Measurements from ENCODE around the gene ASAP3.

ASAP3 gene

GRCh38 chr1:23423415-23424292, 60.3 kb downstream of the ASAP3 start:
- Histone ChIP-seq H3K9ac (ENCODE audit: low read length) (peak overlapping the region; percentile 52), H2AFZ (ENCODE audit: low read depth, low read length) (peak overlapping the region; percentile 46), H3K4me2 (ENCODE audit: low read length, poor library complexity, severe bottlenecking) (peak overlapping the region; percentile 96), H3K27me3 (ENCODE audit: control insufficient read depth in 1 of 2, insufficient read depth in 1 of 2, low read length in 2 of 2) (no peaks in the 10 kb centered on the region), H3K18ac (ENCODE audit: low read depth in 1 of 2, low read length in 2 of 2) (peak overlapping the region; percentile 77 to 88), H4K91ac (ENCODE audit: low read length) (peak overlapping the region; percentile 90), H2AK5ac (ENCODE audit: low read length, severe bottlenecking) (no peak overlapping the region), H2BK15ac (ENCODE audit: low read depth, poor library complexity, severe bottlenecking) (peak overlapping the region; percentile 96), H3K4ac (ENCODE audit: low read depth in 1 of 2, low read length in 2 of 2) (peak overlapping the region; percentile 91), H3K23ac (ENCODE audit: low read length in 2 of 2) (peak overlapping the region in 1 of 2 experiments; percentile 63), H3K9me3 (ENCODE audit: control insufficient read depth, low read length) (no peaks in the 10 kb centered on the region), H2BK12ac (ENCODE audit: low read length in 2 of 2) (peak overlapping the region in 1 of 2 experiments; percentile 74), H4K8ac (ENCODE audit: low read length) (peak overlapping the region; percentile 95), H3K4me1 (ENCODE audit: control insufficient read depth, insufficient read depth, low read depth, low read length) (peaks cover 31% of the 10 kb centered on the region), H3K36me3 (ENCODE audit: control insufficient read depth in 1 of 2, insufficient read depth in 2 of 2, low read depth in 1 of 2, low read length in 2 of 2) (peaks cover 2 to 25% of the 10 kb centered on the region in 2 experiments), H3K27ac (ENCODE audit: low read length, poor library complexity, severe bottlenecking) (peak overlapping the region; percentile 8), H2BK5ac (ENCODE audit: low read depth, low read length, poor library complexity, severe bottlenecking) (no peak overlapping the region), H3K14ac (ENCODE audit: low read length in 2 of 2) (peak overlapping the region in 1 of 2 experiments; percentile 95), H2BK120ac (ENCODE audit: low read depth, low read length) (peak overlapping the region; percentile 96), H3K4me3 (ENCODE audit: insufficient read depth in 1 of 2, low read depth in 1 of 2, low read length in 2 of 2) (peak overlapping the region; percentile 70 to 81), H3K79me1 (replicated peaks; ENCODE audit: low read length, poor library complexity, severe bottlenecking) (peaks cover 2% of the 10 kb centered on the region)
- WGBS: 14% methylated on average over 42 of the region's 46 CpGs
- peak; percentile 37 for DNase-seq

GRCh38 chr1:23422941-23423340, 61.0 kb downstream of the ASAP3 start:
- DNase-seq: no peak

GRCh38 chr1:23422241-23422877, 61.6 kb downstream of the ASAP3 start:
- H3K4me3 ChIP-seq (ENCODE audit: insufficient read depth in 1 of 2, low read depth in 1 of 2, low read length in 2 of 2): peak overlapping the region in 1 of 2 experiments; percentile 52
- peak overlapping the region in 1 of 2 experiments; percentile 4 for H3K14ac ChIP-seq (ENCODE audit: low read length in 2 of 2)
- peak overlapping the region; percentile 40 for H2BK120ac ChIP-seq (ENCODE audit: low read depth, low read length)
- no peak overlapping the region for H3K27ac ChIP-seq (ENCODE audit: low read length, poor library complexity, severe bottlenecking)
- no peaks in the 10 kb centered on the region for H3K27me3 ChIP-seq (ENCODE audit: control insufficient read depth in 1 of 2, insufficient read depth in 1 of 2, low read length in 2 of 2)
- H2AFZ ChIP-seq (ENCODE audit: low read depth, low read length): peak overlapping the region; percentile 0
- 11% methylated on average over 13 of the region's 15 CpGs for WGBS
- peak overlapping the region; percentile 37 for H2BK15ac ChIP-seq (ENCODE audit: low read depth, poor library complexity, severe bottlenecking)
- H3K79me1 ChIP-seq (replicated peaks; ENCODE audit: low read length, poor library complexity, severe bottlenecking): peaks cover 2% of the 10 kb centered on the region
- H4K91ac ChIP-seq (ENCODE audit: low read length): peak overlapping the region; percentile 20
- no peaks in the 10 kb centered on the region for H3K9me3 ChIP-seq (ENCODE audit: control insufficient read depth, low read length)
- H2BK5ac ChIP-seq (ENCODE audit: low read depth, low read length, poor library complexity, severe bottlenecking): no peak overlapping the region
- H3K18ac ChIP-seq (ENCODE audit: low read depth in 1 of 2, low read length in 2 of 2): peak overlapping the region; percentile 58 to 90
- peak overlapping the region; percentile 52 for H3K9ac ChIP-seq (ENCODE audit: low read length)
- H2AK5ac ChIP-seq (ENCODE audit: low read length, severe bottlenecking): no peak overlapping the region
- no peak overlapping the region for H3K23ac ChIP-seq (ENCODE audit: low read length in 2 of 2)
- peak overlapping the region; percentile 49 to 83 for H2BK12ac ChIP-seq (ENCODE audit: low read length in 2 of 2)
- H3K4ac ChIP-seq (ENCODE audit: low read depth in 1 of 2, low read length in 2 of 2): peak overlapping the region; percentile 77 to 91
- DNase-seq: peak; percentile 90
- peaks cover 2 to 16% of the 10 kb centered on the region in 2 experiments for H3K36me3 ChIP-seq (ENCODE audit: control insufficient read depth in 1 of 2, insufficient read depth in 2 of 2, low read depth in 1 of 2, low read length in 2 of 2)
- H3K4me1 ChIP-seq (ENCODE audit: control insufficient read depth, insufficient read depth, low read depth, low read length): peaks cover 32% of the 10 kb centered on the region
- peak overlapping the region; percentile 85 for H4K8ac ChIP-seq (ENCODE audit: low read length)
- no peak overlapping the region for H3K4me2 ChIP-seq (ENCODE audit: low read length, poor library complexity, severe bottlenecking)

More at GRCh38 chr1:23422941-23423340, 61.0 kb downstream of the ASAP3 start:
- Histone ChIP-seq H2AFZ (ENCODE audit: low read depth, low read length) (no peak overlapping the region), H3K18ac (ENCODE audit: low read depth in 1 of 2, low read length in 2 of 2) (peak overlapping the region; percentile 58 to 76), H4K8ac (ENCODE audit: low read length) (peak overlapping the region; percentile 85), H3K79me1 (replicated peaks; ENCODE audit: low read length, poor library complexity, severe bottlenecking) (peaks cover 2% of the 10 kb centered on the region), H3K23ac (ENCODE audit: low read length in 2 of 2) (no peak overlapping the region), H2BK15ac (ENCODE audit: low read depth, poor library complexity, severe bottlenecking) (peak overlapping the region; percentile 37), H3K4ac (ENCODE audit: low read depth in 1 of 2, low read length in 2 of 2) (peak overlapping the region; percentile 77 to 91), H3K27me3 (ENCODE audit: control insufficient read depth in 1 of 2, insufficient read depth in 1 of 2, low read length in 2 of 2) (no peaks in the 10 kb centered on the region), H2BK120ac (ENCODE audit: low read depth, low read length) (peak overlapping the region; percentile 35), H3K36me3 (ENCODE audit: control insufficient read depth in 1 of 2, insufficient read depth in 2 of 2, low read depth in 1 of 2, low read length in 2 of 2) (peaks cover 2 to 18% of the 10 kb centered on the region in 2 experiments), H3K4me2 (ENCODE audit: low read length, poor library complexity, severe bottlenecking) (no peak overlapping the region), H3K27ac (ENCODE audit: low read length, poor library complexity, severe bottlenecking) (peak overlapping the region; percentile 8), H3K14ac (ENCODE audit: low read length in 2 of 2) (peak overlapping the region in 1 of 2 experiments; percentile 31), H2AK5ac (ENCODE audit: low read length, severe bottlenecking) (no peak overlapping the region), H2BK12ac (ENCODE audit: low read length in 2 of 2) (peak overlapping the region; percentile 76 to 83), H3K9ac (ENCODE audit: low read length) (peak overlapping the region; percentile 52), H3K4me3 (ENCODE audit: insufficient read depth in 1 of 2, low read depth in 1 of 2, low read length in 2 of 2) (peak overlapping the region in 1 of 2 experiments; percentile 69), H2BK5ac (ENCODE audit: low read depth, low read length, poor library complexity, severe bottlenecking) (no peak overlapping the region), H3K4me1 (ENCODE audit: control insufficient read depth, insufficient read depth, low read depth, low read length) (peaks cover 32% of the 10 kb centered on the region), H3K9me3 (ENCODE audit: control insufficient read depth, low read length) (no peaks in the 10 kb centered on the region), H4K91ac (ENCODE audit: low read length) (peak overlapping the region; percentile 20)
- WGBS: 91% methylated on average over 5 of the region's 6 CpGs

Data from mesenchymal stem cell (in vitro differentiated cells and primary cell).